ENCODE results near the gene USP49.

The USP49 gene

DNA sequence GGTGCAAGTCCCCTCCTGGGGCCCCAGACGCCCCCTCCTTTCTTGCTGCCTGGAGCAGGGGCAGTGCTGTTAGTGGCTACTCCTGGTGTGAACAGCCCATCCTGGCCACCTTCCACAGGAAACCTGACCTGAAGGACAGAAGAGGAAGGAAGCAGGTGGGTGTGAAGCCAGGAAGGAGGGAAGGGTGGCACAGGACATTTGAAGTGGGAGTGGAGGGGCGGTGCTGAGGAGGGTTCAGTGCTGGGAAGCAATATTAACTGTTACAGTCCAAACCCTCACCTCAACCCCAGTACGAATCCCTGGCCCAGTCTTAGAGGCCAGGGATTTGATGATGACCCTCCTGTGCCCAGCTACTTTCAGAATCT, 113.8 kb downstream of the USP49 start (continued):
- TF ChIP-seq, protein P1, sequence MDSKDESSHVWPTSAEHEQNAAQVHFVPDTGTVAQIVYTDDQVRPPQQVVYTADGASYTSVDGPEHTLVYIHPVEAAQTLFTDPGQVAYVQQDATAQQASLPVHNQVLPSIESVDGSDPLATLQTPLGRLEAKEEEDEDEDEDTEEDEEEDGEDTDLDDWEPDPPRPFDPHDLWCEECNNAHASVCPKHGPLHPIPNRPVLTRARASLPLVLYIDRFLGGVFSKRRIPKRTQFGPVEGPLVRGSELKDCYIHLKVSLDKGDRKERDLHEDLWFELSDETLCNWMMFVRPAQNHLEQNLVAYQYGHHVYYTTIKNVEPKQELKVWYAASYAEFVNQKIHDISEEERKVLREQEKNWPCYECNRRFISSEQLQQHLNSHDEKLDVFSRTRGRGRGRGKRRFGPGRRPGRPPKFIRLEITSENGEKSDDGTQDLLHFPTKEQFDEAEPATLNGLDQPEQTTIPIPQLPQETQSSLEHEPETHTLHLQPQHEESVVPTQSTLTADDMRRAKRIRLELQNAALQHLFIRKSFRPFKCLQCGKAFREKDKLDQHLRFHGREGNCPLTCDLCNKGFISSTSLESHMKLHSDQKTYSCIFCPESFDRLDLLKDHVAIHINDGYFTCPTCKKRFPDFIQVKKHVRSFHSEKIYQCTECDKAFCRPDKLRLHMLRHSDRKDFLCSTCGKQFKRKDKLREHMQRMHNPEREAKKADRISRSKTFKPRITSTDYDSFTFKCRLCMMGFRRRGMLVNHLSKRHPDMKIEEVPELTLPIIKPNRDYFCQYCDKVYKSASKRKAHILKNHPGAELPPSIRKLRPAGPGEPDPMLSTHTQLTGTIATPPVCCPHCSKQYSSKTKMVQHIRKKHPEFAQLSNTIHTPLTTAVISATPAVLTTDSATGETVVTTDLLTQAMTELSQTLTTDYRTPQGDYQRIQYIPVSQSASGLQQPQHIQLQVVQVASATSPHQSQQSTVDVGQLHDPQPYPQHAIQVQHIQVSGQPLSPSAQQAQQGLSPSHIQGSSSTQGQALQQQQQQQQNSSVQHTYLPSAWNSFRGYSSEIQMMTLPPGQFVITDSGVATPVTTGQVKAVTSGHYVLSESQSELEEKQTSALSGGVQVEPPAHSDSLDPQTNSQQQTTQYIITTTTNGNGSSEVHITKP (tag by site-specific recombination; IDR thresholded peaks at IDR 0.05) = peak; percentile 93
- TF ChIP-seq SP3 (tag by site-specific recombination; IDR thresholded peaks at IDR 0.05) = peak; percentile 34
- peak; percentile 82 for TF ChIP-seq KLF1 (tag by site-specific recombination; IDR thresholded peaks at IDR 0.05)
- no peak for TF ChIP-seq ZNF600 (tag by site-specific recombination; IDR thresholded peaks at IDR 0.05)
- no peak for TF ChIP-seq ZNF501 (tag by site-specific recombination; IDR thresholded peaks at IDR 0.05)
- TF ChIP-seq ZNF529 (tag by site-specific recombination; IDR thresholded peaks at IDR 0.05; ENCODE audit: insufficient replicate concordance) = no peak
- peak; percentile 85 for TF ChIP-seq EGR2 (tag by site-specific recombination; IDR thresholded peaks at IDR 0.05; ENCODE audit: low read depth)
- TF ChIP-seq ZNF202 (tag by site-specific recombination; IDR thresholded peaks at IDR 0.05; ENCODE audit: borderline replicate concordance) = no peak
- TF ChIP-seq ZNF184 (tag by site-specific recombination; IDR thresholded peaks at IDR 0.05) = no peak
- no peak for TF ChIP-seq ZNF660 (tag by site-specific recombination; IDR thresholded peaks at IDR 0.05)
- no peak for TF ChIP-seq ZNF292 (tag by site-specific recombination; IDR thresholded peaks at IDR 0.05; ENCODE audit: borderline replicate concordance, low read depth)
- no peak for TF ChIP-seq ZNF629 (tag by site-specific recombination; IDR thresholded peaks at IDR 0.05)
- no peak for TF ChIP-seq ZNF266 (tag by site-specific recombination; IDR thresholded peaks at IDR 0.05; ENCODE audit: low read depth)
- no peak for TF ChIP-seq TCF7L2 (IDR thresholded peaks at IDR 0.05; ENCODE audit: borderline replicate concordance, low read depth, low read length)
- no peak for TF ChIP-seq GLI2 (tag by site-specific recombination; IDR thresholded peaks at IDR 0.05; ENCODE audit: borderline replicate concordance, low read depth)
- TF ChIP-seq, protein P2, sequence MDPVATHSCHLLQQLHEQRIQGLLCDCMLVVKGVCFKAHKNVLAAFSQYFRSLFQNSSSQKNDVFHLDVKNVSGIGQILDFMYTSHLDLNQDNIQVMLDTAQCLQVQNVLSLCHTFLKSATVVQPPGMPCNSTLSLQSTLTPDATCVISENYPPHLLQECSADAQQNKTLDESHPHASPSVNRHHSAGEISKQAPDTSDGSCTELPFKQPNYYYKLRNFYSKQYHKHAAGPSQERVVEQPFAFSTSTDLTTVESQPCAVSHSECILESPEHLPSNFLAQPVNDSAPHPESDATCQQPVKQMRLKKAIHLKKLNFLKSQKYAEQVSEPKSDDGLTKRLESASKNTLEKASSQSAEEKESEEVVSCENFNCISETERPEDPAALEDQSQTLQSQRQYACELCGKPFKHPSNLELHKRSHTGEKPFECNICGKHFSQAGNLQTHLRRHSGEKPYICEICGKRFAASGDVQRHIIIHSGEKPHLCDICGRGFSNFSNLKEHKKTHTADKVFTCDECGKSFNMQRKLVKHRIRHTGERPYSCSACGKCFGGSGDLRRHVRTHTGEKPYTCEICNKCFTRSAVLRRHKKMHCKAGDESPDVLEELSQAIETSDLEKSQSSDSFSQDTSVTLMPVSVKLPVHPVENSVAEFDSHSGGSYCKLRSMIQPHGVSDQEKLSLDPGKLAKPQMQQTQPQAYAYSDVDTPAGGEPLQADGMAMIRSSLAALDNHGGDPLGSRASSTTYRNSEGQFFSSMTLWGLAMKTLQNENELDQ (tag by site-specific recombination; IDR thresholded peaks at IDR 0.05; ENCODE audit: low read depth) = no peak
- TF ChIP-seq, protein P3, sequence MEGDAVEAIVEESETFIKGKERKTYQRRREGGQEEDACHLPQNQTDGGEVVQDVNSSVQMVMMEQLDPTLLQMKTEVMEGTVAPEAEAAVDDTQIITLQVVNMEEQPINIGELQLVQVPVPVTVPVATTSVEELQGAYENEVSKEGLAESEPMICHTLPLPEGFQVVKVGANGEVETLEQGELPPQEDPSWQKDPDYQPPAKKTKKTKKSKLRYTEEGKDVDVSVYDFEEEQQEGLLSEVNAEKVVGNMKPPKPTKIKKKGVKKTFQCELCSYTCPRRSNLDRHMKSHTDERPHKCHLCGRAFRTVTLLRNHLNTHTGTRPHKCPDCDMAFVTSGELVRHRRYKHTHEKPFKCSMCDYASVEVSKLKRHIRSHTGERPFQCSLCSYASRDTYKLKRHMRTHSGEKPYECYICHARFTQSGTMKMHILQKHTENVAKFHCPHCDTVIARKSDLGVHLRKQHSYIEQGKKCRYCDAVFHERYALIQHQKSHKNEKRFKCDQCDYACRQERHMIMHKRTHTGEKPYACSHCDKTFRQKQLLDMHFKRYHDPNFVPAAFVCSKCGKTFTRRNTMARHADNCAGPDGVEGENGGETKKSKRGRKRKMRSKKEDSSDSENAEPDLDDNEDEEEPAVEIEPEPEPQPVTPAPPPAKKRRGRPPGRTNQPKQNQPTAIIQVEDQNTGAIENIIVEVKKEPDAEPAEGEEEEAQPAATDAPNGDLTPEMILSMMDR (tag by site-specific recombination; IDR thresholded peaks at IDR 0.05) = no peak
- TF ChIP-seq ZNF560 (tag by site-specific recombination; IDR thresholded peaks at IDR 0.05; ENCODE audit: borderline replicate concordance) = no peak
- no peak for TF ChIP-seq SETDB1 (IDR thresholded peaks at IDR 0.05; ENCODE audit: insufficient read length, low read length)
- TF ChIP-seq, protein P4, sequence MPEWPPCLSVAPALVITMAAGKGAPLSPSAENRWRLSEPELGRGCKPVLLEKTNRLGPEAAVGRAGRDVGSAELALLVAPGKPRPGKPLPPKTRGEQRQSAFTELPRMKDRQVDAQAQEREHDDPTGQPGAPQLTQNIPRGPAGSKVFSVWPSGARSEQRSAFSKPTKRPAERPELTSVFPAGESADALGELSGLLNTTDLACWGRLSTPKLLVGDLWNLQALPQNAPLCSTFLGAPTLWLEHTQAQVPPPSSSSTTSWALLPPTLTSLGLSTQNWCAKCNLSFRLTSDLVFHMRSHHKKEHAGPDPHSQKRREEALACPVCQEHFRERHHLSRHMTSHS (tag by site-specific recombination; IDR thresholded peaks at IDR 0.05) = no peak
- TF ChIP-seq ZBTB17 (tag by site-specific recombination; IDR thresholded peaks at IDR 0.05) = no peak; the same call in 1 of the 2 replicates
- no peak for TF ChIP-seq MEIS1 (CRISPR knock-in tag; IDR thresholded peaks at IDR 0.05; ENCODE audit: borderline replicate concordance)
- TF ChIP-seq ZNF2 (tag by site-specific recombination; IDR thresholded peaks at IDR 0.05) = no peak
- no peak for TF ChIP-seq ZNF350 (tag by site-specific recombination; IDR thresholded peaks at IDR 0.05)
- no peak for TF ChIP-seq GLIS2 (tag by site-specific recombination; IDR thresholded peaks at IDR 0.05)
- TF ChIP-seq, protein P5, sequence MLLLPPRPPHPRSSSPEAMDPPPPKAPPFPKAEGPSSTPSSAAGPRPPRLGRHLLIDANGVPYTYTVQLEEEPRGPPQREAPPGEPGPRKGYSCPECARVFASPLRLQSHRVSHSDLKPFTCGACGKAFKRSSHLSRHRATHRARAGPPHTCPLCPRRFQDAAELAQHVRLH (tag by site-specific recombination; IDR thresholded peaks at IDR 0.05) = no peak
- no peak for TF ChIP-seq ZNF571 (tag by site-specific recombination; IDR thresholded peaks at IDR 0.05)
- TF ChIP-seq, protein P6, sequence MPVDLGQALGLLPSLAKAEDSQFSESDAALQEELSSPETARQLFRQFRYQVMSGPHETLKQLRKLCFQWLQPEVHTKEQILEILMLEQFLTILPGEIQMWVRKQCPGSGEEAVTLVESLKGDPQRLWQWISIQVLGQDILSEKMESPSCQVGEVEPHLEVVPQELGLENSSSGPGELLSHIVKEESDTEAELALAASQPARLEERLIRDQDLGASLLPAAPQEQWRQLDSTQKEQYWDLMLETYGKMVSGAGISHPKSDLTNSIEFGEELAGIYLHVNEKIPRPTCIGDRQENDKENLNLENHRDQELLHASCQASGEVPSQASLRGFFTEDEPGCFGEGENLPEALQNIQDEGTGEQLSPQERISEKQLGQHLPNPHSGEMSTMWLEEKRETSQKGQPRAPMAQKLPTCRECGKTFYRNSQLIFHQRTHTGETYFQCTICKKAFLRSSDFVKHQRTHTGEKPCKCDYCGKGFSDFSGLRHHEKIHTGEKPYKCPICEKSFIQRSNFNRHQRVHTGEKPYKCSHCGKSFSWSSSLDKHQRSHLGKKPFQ (tag by site-specific recombination; IDR thresholded peaks at IDR 0.05) = peak; percentile 86
- no peak for TF ChIP-seq ZNF707 (tag by site-specific recombination; IDR thresholded peaks at IDR 0.05)

All from HEK293 (cell line).